T-helper 22 cell (primary cell): ENCODE measurements around the gene PHPT1.

ENCODE experiments used
- DNase-seq: peaks from one replicate; pipeline ENCODE4 v3.0.0-alpha.2; 2020; ENCODE audit warnings: low read depth

PHPT1 gene

DNA sequence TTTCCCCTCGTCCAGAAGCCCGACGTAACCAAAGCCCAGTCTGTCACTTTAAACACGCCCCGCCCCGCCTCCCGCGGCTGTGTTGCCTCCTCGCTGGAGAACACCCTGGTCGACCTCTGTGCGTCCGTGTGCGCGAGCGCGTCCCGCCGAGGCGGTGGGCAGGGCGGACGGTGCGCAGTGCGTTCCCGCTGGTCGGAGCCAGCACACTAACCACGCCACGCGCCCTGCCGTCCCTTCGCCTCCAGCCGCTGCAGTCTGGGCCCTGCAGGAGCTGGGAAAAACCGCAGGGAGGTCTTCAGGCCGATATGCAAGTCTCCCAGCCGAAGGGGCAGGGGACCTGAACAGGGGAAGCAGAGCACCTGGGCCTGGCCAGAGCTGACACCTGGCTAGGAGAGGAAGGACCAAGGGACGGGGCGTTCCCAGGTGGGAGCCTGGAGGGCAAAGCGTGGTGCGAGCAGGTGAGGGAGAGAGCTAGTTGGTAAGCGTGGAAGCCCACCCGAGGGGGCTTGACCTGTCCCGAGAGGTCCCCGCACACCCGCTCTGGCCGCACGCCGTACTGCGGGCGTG lies 1.3 kb upstream of the PHPT1 start:
- DNase-seq: peak; percentile 48

DNA sequence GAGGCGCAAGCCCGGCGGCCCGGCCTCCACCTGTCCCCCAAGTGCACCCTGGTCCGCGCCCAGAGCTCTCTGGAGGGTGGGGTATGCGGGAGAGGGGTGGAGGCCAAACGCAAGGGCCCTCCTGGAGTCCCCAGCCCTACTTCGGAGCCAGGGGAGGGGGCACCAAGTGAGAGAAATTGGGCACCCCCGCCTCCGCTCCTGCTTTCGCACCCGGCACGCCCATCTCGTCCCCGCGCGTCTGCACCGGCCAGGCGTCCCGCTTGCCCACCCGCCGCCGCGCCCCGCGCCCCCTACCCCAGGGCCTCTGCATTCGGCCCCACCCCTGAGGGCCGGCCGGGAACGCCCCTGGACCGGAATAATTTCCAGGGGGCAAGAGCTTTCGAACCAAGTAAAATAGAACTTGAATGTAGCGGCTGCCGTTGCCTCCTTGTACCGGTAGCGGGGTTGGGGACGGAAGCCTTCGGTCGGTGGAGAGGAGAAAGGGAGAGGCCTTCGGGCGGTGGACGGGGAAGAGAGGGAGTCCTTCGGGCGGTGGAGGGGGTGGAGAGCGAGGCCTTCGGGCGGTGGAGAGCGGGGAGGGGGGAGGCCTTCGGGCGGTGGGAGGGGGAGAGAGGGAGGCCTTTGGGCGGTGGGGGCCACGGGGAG lies 694 bp upstream of the PHPT1 start:
- DNase-seq: no peak

DNA sequence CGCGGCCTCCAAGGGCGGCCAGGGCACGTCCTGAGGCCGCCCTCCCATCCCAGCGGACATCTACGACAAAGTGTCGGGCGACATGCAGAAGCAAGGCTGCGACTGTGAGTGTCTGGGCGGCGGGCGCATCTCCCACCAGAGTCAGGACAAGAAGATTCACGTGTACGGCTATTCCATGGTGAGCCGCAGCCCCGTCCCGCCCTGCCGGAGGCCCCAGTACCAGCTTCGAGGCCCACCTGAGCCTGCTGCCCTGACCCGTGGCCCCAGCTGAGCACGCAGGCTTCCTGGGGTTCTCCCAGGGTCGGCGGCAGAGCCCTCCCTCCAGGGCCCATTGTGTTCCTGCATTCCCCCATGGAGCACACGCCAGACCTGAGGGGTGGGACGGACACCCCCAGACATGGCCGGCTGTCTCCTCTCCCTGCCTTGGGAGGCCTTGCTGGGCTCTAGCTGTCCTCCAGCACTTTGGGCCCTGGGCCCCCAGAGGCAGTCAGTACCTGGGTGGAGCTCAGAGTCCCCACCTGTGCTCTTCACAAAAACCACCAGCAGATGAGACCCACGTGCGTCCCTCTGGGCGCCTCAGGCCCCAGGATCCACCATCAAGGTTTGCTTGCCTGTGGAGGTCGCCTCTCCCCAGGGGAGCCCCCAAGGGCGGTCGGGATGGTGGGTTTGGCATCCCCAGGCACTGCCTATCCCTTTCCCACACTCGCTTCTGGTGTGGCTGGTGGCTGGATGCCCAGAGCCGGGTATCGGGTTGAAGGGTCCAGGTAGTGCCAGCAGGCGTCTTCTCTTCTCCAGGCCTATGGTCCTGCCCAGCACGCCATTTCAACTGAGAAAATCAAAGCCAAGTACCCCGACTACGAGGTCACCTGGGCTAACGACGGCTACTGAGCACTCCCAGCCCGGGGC lies 1.0 kb downstream of the PHPT1 start:
- no peak for DNase-seq

- DNase-seq: no peak
Observed at GRCh38 chr9:136850866-136851775, 1.9 kb downstream of the PHPT1 start.

- no peak for DNase-seq
Observed at GRCh38 chr9:136851941-136852663, 2.9 kb downstream of the PHPT1 start, which contains the start of gene MAMDC4. Gene MAMDC4, plus strand, starts transcription at chr9:136852346. Its CDS starts 71 bp downstream, at chr9:136852417.

- no peak for DNase-seq
Observed at GRCh38 chr9:136852664-136853595, 3.7 kb downstream of the PHPT1 start.

DNA sequence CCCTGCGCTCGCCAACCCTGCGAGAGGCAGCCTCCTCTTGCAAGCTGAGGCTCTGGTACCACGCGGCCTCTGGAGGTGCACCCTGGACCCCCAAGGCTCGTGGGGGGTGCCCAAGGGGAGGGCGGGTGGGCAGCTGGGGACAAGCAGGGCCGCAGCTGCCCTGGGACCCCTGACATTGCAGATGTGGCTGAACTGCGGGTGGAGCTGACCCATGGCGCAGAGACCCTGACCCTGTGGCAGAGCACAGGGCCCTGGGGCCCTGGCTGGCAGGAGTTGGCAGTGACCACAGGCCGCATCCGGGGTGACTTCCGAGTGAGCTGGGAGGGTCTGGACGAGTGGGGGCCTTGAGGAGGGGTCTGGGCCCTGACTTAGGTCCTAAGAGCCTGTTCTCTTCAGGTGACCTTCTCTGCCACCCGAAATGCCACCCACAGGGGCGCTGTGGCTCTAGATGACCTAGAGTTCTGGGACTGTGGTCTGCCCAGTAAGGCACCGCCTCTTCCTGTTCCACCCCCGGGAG lies 4.4 kb downstream of the PHPT1 start:
- DNase-seq: no peak

DNA sequence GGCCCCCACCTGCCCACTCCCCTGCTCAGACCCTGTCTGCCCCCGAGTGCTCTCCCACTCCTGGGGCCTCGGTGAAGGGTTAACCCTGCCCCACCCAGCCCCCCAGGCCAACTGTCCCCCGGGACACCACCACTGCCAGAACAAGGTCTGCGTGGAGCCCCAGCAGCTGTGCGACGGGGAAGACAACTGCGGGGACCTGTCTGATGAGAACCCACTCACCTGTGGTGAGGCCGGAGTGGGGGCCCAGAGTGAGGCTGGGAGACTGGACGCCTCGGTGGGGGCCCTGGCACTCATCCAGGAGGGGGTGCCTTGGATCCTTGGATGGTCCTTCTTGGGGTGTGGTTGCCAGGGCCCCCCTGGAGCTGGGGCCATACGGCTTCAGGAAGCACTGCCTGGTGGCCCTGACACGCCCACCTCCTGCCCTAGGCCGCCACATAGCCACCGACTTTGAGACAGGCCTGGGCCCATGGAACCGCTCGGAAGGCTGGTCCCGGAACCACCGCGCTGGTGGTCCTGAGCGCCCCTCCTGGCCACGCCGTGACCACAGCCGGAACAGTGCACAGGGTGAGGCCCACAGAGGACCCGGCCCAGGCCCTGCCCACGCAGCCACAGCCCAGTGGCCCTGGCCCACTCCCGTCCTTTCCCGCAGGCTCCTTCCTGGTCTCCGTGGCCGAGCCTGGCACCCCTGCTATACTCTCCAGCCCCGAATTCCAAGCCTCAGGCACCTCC lies 5.1 kb downstream of the PHPT1 start:
- no peak for DNase-seq

- no peak for DNase-seq
Observed at GRCh38 chr9:136854842-136855460, 5.7 kb downstream of the PHPT1 start.

DNA sequence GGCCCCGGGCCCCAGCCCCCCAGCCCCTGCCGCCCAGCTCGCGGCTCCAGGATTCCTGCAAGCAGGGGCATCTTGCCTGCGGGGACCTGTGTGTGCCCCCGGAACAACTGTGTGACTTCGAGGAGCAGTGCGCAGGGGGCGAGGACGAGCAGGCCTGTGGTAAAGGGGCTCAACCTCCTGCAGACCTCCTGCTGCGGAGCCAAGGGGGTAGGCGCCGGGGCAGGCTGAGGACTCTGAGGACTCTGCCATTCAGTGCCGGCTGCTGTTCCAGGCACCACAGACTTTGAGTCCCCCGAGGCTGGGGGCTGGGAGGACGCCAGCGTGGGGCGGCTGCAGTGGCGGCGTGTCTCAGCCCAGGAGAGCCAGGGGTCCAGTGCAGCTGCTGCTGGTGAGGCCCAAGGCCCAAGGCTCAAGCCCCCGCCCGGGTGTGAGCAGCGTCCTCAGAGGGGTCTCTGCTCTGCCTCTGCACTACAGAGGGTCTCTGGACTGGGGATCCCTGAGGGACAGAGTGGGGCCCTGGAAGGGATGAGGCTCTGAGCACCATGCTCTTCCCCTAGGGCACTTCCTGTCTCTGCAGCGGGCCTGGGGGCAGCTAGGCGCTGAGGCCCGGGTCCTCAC lies 6.4 kb downstream of the PHPT1 start:
- DNase-seq: no peak

GRCh38 chr9:136856079-136856476 lies 6.9 kb downstream of the PHPT1 start:
- DNase-seq: no peak

DNA sequence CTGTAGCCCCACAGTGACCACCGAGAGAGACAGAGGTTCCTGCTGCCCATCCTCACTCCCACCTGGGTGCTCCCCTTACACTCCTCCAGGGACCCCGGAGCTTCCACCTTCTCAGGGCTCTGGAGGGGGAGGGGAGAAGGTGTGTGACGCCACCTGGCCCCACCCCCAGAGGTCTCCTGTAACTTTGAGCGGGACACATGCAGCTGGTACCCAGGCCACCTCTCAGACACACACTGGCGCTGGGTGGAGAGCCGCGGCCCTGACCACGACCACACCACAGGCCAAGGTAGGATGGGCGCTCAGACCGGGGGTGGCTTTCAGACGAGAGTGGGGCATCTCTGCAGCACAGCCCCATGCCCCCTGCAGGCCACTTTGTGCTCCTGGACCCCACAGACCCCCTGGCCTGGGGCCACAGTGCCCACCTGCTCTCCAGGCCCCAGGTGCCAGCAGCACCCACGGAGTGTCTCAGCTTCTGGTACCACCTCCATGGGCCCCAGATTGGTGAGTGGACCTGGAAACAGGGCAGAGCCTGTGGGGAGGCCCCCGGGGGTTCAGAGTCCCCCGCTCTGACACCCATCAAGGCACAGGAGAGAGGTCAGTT lies 7.4 kb downstream of the PHPT1 start:
- no peak for DNase-seq

DNA sequence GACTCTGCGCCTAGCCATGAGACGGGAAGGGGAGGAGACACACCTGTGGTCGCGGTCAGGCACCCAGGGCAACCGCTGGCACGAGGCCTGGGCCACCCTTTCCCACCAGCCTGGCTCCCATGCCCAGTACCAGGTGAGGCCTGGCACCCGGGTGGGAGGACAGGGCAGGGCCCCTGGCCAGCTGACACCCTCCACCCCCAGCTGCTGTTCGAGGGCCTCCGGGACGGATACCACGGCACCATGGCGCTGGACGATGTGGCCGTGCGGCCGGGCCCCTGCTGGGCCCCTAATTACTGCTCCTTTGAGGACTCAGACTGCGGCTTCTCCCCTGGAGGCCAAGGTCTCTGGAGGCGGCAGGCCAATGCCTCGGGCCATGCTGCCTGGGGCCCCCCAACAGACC lies 8.0 kb downstream of the PHPT1 start:
- DNase-seq: no peak

DNA sequence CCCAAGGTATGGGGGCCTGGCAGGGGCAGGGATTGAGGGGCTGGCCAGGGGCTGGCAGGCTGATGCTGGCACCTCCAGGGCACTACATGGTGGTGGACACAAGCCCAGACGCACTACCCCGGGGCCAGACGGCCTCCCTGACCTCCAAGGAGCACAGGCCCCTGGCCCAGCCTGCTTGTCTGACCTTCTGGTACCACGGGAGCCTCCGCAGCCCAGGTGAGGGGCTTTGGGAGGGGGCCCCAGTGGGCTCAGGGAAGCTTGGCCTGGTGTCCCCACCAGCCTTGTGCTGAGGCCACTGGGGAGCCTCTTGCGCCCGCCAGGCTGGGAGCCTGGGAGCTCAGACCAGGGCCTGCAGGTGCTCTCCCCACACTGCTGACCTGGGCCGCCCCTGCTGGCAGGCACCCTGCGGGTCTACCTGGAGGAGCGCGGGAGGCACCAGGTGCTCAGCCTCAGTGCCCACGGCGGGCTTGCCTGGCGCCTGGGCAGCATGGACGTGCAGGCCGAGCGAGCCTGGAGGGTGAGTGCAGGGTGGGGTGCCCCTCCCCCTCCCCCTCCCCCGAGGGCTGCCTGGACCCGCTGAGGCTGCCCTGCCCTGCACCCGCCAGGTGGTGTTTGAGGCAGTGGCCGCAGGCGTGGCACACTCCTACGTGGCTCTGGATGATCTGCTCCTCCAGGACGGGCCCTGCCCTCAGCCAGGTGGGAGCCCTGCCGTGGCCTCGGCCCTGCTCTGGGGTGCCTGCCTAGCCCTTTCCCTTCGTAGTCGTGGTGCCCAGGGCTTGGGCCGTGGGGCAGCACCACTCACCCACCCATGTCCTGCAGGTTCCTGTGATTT lies 8.6 kb downstream of the PHPT1 start:
- DNase-seq: no peak

- DNase-seq: no peak
Observed at GRCh38 chr9:136858452-136858843, 9.2 kb downstream of the PHPT1 start.

DNA sequence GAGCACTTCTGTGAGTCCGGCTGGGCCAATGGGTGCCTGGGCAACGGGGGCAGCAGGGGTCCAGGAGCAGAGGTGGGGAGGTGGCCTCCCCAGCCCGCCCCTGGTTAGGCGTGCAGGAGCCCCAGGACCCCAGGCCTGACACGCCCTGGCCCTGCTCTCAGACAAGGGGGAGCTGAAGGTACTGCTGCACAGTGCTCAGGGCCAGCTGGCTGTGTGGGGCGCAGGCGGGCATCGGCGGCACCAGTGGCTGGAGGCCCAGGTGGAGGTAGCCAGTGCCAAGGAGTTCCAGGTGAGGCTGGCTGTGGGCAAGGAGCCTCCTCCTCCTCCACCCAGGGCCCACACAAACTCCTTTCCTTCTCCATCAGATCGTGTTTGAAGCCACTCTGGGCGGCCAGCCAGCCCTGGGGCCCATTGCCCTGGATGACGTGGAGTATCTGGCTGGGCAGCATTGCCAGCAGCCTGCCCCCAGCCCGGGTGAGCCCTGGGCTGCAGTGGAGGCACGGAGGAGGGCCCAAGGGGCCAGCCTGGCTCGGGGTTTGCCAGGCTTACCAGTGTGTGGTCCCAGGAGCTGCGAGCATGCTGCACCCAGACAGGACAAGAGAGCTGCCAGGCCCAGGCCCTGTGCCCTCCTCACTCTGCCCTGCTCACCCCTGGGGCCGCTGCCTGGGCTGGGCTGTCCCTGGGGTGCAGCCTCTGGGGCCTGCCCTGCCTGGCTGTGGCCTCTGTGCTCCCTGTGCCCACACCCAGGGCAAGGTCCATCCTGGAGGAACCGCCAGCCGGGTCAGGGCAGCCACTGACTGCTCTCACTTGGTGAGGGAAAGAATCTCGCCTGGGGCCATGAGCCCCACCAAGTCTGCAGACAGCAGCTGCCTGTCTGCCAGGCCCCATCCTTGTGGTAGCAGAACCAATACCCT lies 9.9 kb downstream of the PHPT1 start:
- no peak for DNase-seq
